Neutrophil (primary cell): ENCODE measurements around the gene KLHDC3.

ENCODE experiments used
- H3K27ac ChIP-seq: fragments of 200-600 bp; sonication (generic); 2 replicates; pipeline ENCODE4 v1.5.1; 2016; ENCODE audit warnings: mild to moderate bottlenecking, moderate library complexity
- H3K27me3 ChIP-seq: fragments of 200-600 bp; sonication (generic); 2 replicates; pipeline ENCODE4 v1.6.0; 2016; ENCODE audit warnings: mild to moderate bottlenecking
- H3K36me3 ChIP-seq: fragments of 200-600 bp; sonication (generic); 2 replicates; pipeline ENCODE4 v1.5.1; 2017
- H3K4me1 ChIP-seq, 2 experiments: fragments of 200-600 bp in 1 of 2; sonication (generic) in 1 of 2; 1 replicate in 1 of 2; 2 replicates in 1 of 2; pipeline versions ENCODE4 v1.5.1 to v1.6.1; 2013 to 2016; ENCODE audit warnings: low read depth in 1 of 2, low read length in 1 of 2, mild to moderate bottlenecking in 1 of 2, moderate library complexity in 1 of 2; ENCODE audit not compliant: control insufficient read depth in 1 of 2, insufficient read depth in 1 of 2
- H3K4me3 ChIP-seq, 2 experiments: fragments of 200-600 bp in 1 of 2; sonication (generic) in 1 of 2; 1 replicate in 1 of 2; 2 replicates in 1 of 2; pipeline ENCODE4 v1.5.1; 2013 to 2016; ENCODE audit warnings: low read depth in 1 of 2, low read length in 1 of 2, mild to moderate bottlenecking in 1 of 2, moderate library complexity in 1 of 2
- H3K9me3 ChIP-seq: fragments of 200-600 bp; sonication (generic); 2 replicates; pipeline ENCODE4 v1.5.1; 2016
- CTCF ChIP-seq: fragments of 200-600 bp; sonication (generic); IDR thresholded peaks from 2 replicates; pipeline ENCODE4 v1.5.1; 2016; ENCODE audit warnings: antibody characterized with exemption

KLHDC3 gene

GRCh38 chr6:42984001-42984923 is 29.8 kb upstream of the KLHDC3 start, which contains the start of gene PPP2R5D:
Gene PPP2R5D, plus strand, starts transcription at chr6:42984570. Its CDS starts 108 bp downstream, at chr6:42984678.
- no peaks in the 10 kb centered on the region for H3K27me3 ChIP-seq
- peaks cover 28 to 32% of the 10 kb centered on the region in 2 experiments for H3K4me1 ChIP-seq
- peak within 1 kb of the TSS; percentile 79 for H3K27ac ChIP-seq
- peak within 1 kb of the TSS; percentile 85 to 97 for H3K4me3 ChIP-seq
- peaks cover 4% of the 10 kb centered on the region for H3K36me3 ChIP-seq
- no peaks in the 10 kb centered on the region for H3K9me3 ChIP-seq
- peak; percentile 61 for TF ChIP-seq CTCF

GRCh38 chr6:42984924-42985475 is 29.0 kb upstream of the KLHDC3 start:
- Histone ChIP-seq H3K4me3 (peak overlapping the region; percentile 85 to 97), H3K27me3 (no peaks in the 10 kb centered on the region), H3K27ac (peak overlapping the region; percentile 79), H3K4me1 (peaks cover 21 to 25% of the 10 kb centered on the region in 2 experiments), H3K9me3 (no peaks in the 10 kb centered on the region), H3K36me3 (peaks cover 11% of the 10 kb centered on the region)
- no peak for TF ChIP-seq CTCF

GRCh38 chr6:42987533-42988451 is 26.3 kb upstream of the KLHDC3 start:
- H3K4me3 ChIP-seq = no peak overlapping the region
- no peaks in the 10 kb centered on the region for H3K27me3 ChIP-seq
- no peak overlapping the region for H3K27ac ChIP-seq
- peaks cover 28% of the 10 kb centered on the region for H3K36me3 ChIP-seq
- TF ChIP-seq CTCF = no peak
- H3K9me3 ChIP-seq = no peaks in the 10 kb centered on the region
- H3K4me1 ChIP-seq = peaks cover 21 to 25% of the 10 kb centered on the region in 2 experiments

- Histone ChIP-seq H3K36me3 (peaks cover 28% of the 10 kb centered on the region), H3K4me1 (peaks cover 20 to 22% of the 10 kb centered on the region in 2 experiments), H3K27me3 (no peaks in the 10 kb centered on the region), H3K9me3 (no peaks in the 10 kb centered on the region), H3K27ac (no peak overlapping the region), H3K4me3 (no peak overlapping the region)
- no peak for TF ChIP-seq CTCF
These were observed 25.5 kb upstream of the KLHDC3 start for GRCh38 chr6:42988486-42989020.

GRCh38 chr6:42989923-42990322 is 24.1 kb upstream of the KLHDC3 start:
- Histone ChIP-seq H3K36me3 (peaks cover 28% of the 10 kb centered on the region), H3K27ac (no peak overlapping the region), H3K27me3 (no peaks in the 10 kb centered on the region), H3K9me3 (no peaks in the 10 kb centered on the region), H3K4me1 (peaks cover 13 to 14% of the 10 kb centered on the region in 2 experiments), H3K4me3 (no peak overlapping the region)
- TF ChIP-seq CTCF = no peak
